ENCODE data around the gene SLC25A21. TPM values are rescaled to one million over a fixed set of nuclear protein-coding genes. Genes with fewer than 3 reads are reported as not detected.
"Not testable (repeated sequence)": the region's sequence is repeated elsewhere in the genome, so short reads cannot be mapped to it uniquely, and the experiment has no call there.

Gene SLC25A21
- total RNA-seq, 4 donors from 2014 or later: 0.82 to 11.1 TPM; not detected in 2

DNA sequence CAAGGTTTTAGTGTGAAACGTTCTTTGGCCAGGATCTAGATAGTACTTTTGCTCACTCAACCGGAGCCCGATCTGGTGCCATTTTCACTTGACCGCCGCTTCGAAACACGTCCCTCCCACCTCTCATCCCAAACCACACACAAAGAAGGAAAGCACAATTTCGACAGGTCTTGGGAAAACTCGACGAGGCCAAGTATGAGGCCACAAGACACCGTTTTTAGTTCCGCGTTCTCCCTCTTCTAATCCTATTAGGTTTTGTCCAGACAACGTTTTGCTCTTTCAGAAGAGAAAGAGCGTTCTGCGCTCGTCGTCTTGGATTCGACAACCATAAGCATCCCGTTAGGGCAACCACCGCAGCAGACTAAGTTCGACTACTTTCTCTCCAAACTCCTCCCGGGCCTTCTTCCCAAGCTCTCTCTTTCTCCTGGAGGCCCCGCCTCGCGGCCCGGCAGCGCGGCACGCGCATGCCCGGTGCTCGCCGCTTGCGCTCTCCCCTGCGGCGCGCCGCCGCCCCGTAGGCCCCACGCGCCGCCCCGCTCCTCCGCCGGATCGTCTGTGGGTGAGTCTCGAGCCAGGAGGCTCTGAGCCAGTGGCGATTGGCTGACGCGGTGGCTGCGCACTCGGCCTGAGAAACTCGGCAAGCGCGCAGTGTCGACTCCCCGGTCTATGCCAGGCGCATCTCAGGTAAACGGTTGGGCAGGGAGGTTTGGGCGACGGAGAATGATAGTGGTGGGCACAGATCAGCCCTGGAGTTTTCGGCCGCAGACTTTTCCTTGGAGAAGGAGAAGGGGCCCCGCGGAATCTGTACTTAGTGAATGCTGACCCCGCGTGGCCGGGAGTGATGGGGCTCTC is 25.2 kb upstream of the SLC25A21 start, which contains the start of gene MIPOL1:
MIPOL1 (plus strand) TSS at position 517 of the 852 bp plus-strand sequence. CDS start 49,952 bp downstream, outside the sequence.
- DNase-seq: peak; percentile 85
- Histone ChIP-seq H3K4me1 (peaks cover 0 to 14% (median 4%) of the 10 kb centered on the region in 4 donors), H3K9me3 (no peaks in the 10 kb centered on the region), H3K27ac (peak within 1 kb of the TSS; percentile 87 to 93 (median 89)), H3K36me3 (no peaks in the 10 kb centered on the region), H3K27me3 (no peaks in the 10 kb centered on the region), H3K4me3 (peak within 1 kb of the TSS; percentile 32 to 73 (median 58))
- in situ Hi-C loops (cut with MboI; ENCODE audit: low pct_ligation_motif_present in 1 of 4, low pct_unique_long_range_greater_than_20kb in 1 of 4, low sequenced_read_pairs in 3 of 4) (no loop called here), intact Hi-C loops (cut with DNase I; ENCODE audit: low total_unique reads) (no loop called here)
- 8 to 20% methylated on average over 17 to 69 of the region's 70 CpGs for WGBS, 2 donors (ENCODE audit: low coverage in 1 of 2)
- TF ChIP-seq POLR2AphosphoS5 (IDR thresholded peaks at IDR 0.05) (peak in 2 of 3 donors; percentile 59 to 67), EP300 (IDR thresholded peaks at IDR 0.05; ENCODE audit: low read depth) (no peak), POLR2A (IDR thresholded peaks at IDR 0.05) (peak; percentile 38)
- TF ChIP-seq, protein P1, sequence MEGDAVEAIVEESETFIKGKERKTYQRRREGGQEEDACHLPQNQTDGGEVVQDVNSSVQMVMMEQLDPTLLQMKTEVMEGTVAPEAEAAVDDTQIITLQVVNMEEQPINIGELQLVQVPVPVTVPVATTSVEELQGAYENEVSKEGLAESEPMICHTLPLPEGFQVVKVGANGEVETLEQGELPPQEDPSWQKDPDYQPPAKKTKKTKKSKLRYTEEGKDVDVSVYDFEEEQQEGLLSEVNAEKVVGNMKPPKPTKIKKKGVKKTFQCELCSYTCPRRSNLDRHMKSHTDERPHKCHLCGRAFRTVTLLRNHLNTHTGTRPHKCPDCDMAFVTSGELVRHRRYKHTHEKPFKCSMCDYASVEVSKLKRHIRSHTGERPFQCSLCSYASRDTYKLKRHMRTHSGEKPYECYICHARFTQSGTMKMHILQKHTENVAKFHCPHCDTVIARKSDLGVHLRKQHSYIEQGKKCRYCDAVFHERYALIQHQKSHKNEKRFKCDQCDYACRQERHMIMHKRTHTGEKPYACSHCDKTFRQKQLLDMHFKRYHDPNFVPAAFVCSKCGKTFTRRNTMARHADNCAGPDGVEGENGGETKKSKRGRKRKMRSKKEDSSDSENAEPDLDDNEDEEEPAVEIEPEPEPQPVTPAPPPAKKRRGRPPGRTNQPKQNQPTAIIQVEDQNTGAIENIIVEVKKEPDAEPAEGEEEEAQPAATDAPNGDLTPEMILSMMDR (IDR thresholded peaks at IDR 0.05): peak in 1 of 5 experiments; percentile 24

DNA sequence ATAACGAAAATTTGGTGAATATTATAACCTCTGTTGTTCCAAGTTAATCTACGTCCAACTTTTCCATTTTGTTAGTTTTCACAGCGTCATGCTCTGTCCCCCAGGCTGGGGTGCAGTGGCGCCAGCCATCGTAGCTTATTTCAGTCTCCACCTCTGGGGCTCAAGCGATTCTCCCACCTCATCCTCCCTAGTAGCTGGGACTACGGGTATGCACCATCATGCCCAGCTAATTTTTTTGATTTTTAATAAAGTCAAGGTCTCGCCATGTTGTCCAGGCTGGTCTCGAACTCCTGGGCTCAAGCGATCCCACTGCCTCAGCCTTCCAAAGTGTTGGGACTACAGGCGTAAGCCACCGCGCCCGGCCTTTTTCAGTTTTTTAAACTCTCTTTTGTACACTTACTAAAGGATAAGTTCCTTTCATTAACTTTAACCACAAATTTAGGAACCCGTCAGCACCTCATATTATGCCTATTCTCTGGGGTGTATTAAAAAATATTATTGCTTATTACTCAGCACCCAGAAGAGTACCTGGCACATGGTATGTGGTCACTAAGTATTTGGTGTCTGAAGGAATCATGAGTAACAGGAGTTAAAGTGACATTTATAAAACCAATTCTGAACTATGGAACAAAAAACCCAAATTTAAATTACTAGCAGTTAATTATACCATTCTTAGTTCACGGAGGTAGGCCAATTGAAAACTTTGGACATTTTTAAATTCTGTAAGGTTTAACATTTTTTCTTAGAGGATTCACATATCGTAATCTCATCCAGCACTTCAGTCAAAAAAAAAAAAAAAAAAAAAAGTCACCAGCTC is 24.4 kb upstream of the SLC25A21 start:
- WGBS, 2 donors (ENCODE audit: low coverage in 1 of 2): 78 to 87% methylated on average over 4 to 17 of the region's 17 CpGs
- intact Hi-C loops (cut with DNase I; ENCODE audit: low total_unique reads): no loop called here
- Histone ChIP-seq H3K27ac (peak overlapping the region; percentile 87 to 93 (median 89)), H3K4me3 (peak overlapping the region in 3 of 4 donors; percentile 55 to 73 (median 60)), H3K27me3 (no peaks in the 10 kb centered on the region), H3K4me1 (peaks cover 0 to 14% (median 4%) of the 10 kb centered on the region in 4 donors), H3K36me3 (no peaks in the 10 kb centered on the region), H3K9me3 (no peaks in the 10 kb centered on the region)
- DNase-seq: no peak
- TF ChIP-seq POLR2AphosphoS5 (IDR thresholded peaks at IDR 0.05): no peak
- TF ChIP-seq POLR2A (IDR thresholded peaks at IDR 0.05): no peak
- TF ChIP-seq, protein P1 (IDR thresholded peaks at IDR 0.05): no peak
- no peak for TF ChIP-seq EP300 (IDR thresholded peaks at IDR 0.05; ENCODE audit: low read depth)
- in situ Hi-C loops (cut with MboI; ENCODE audit: low pct_ligation_motif_present in 1 of 4, low pct_unique_long_range_greater_than_20kb in 1 of 4, low sequenced_read_pairs in 3 of 4): no loop called here

DNA sequence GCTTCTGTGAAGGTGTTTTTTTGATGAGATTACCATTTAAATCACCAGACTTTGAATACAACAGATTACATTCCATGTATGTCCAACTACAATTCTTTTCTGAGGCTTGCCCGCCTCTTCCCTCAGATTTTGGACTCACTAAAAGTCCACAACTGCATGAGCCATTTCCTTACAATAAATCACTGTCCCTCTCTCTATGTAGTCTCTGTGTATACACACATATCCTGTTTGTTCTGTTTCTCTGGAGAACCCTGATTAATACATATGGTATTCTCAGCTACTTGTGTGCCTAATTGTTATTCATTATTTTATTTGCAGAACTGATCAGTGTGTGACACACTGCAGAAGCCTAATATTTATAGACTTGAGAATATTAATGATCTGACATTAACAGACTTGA is 22.9 kb upstream of the SLC25A21 start:
- DNase-seq: no peak
- WGBS, 2 donors (ENCODE audit: low coverage in 1 of 2): 33 to 54% methylated on average over 1 of the region's 1 CpG
- Histone ChIP-seq H3K9me3 (no peaks in the 10 kb centered on the region), H3K36me3 (no peaks in the 10 kb centered on the region), H3K27ac (no peak overlapping the region), H3K27me3 (no peaks in the 10 kb centered on the region), H3K4me1 (peaks cover 0 to 14% (median 4%) of the 10 kb centered on the region in 4 donors), H3K4me3 (no peak overlapping the region)
- in situ Hi-C loops (cut with MboI; ENCODE audit: low pct_ligation_motif_present in 1 of 4, low pct_unique_long_range_greater_than_20kb in 1 of 4, low sequenced_read_pairs in 3 of 4) (no loop called here), intact Hi-C loops (cut with DNase I; ENCODE audit: low total_unique reads) (no loop called here)
- TF ChIP-seq EP300 (IDR thresholded peaks at IDR 0.05; ENCODE audit: low read depth): no peak
- TF ChIP-seq POLR2AphosphoS5 (IDR thresholded peaks at IDR 0.05): no peak
- TF ChIP-seq POLR2A (IDR thresholded peaks at IDR 0.05): no peak
- TF ChIP-seq, protein P1 (IDR thresholded peaks at IDR 0.05): no peak

DNA sequence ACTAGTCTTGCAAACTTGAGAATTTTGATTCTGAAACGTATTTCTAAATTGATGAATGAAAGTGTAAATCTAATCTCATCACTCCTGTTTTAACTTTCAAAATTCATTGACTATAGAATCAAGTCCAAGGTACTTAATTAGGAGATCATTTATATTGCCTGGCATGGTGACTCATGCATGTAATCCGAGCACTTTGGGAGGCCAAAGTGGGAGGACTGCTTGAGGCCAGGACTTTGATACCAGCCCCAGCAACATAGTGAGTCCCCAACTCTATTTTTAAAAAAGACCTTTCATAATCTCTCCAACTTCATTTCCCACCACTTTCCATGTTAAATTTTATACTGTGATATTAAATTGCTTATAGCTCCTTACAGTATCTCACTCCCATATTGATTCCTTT is 22.3 kb upstream of the SLC25A21 start:
- no peak overlapping the region for H3K27ac ChIP-seq
- WGBS, 2 donors (ENCODE audit: low coverage in 1 of 2): 68 to 88% methylated on average over 2 of the region's 2 CpGs
- in situ Hi-C loops (cut with MboI; ENCODE audit: low pct_ligation_motif_present in 1 of 4, low pct_unique_long_range_greater_than_20kb in 1 of 4, low sequenced_read_pairs in 3 of 4): no loop called here

DNA sequence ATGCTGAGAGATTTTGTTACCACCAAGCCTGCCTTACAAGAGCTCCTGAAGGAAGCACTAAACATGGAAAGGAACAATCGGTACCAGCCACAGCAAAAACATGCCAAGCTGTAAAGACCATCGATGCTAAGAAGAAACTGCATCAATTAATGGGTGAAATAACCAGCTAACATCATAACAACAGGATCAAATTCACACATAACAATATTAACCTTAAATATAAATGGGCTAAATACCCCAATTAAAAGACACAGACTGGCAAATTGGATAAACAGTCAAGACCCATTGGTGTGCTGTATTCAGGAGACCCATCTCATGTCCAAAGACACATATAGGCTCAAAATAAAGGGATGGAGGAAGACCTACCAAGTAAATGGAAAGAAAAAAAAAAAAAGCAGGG is 17.3 kb upstream of the SLC25A21 start:
- H3K4me1 ChIP-seq; H3K9me3 ChIP-seq; H3K27ac ChIP-seq; DNase-seq; H3K27me3 ChIP-seq; H3K36me3 ChIP-seq; in situ Hi-C loops (cut with MboI; ENCODE audit: low pct_ligation_motif_present in 1 of 4, low pct_unique_long_range_greater_than_20kb in 1 of 4, low sequenced_read_pairs in 3 of 4); H3K4me3 ChIP-seq; intact Hi-C loops (cut with DNase I; ENCODE audit: low total_unique reads): not testable (repeated sequence)
- 92 to 94% methylated on average over 2 of the region's 2 CpGs for WGBS, 2 donors (ENCODE audit: low coverage in 1 of 2)

More for the DNA sequence above, 22.3 kb upstream of the SLC25A21 start:
- Histone ChIP-seq H3K4me1 (peaks cover 0 to 14% (median 4%) of the 10 kb centered on the region in 4 donors), H3K9me3 (no peaks in the 10 kb centered on the region), H3K27me3 (no peaks in the 10 kb centered on the region), H3K36me3 (no peaks in the 10 kb centered on the region), H3K4me3 (no peak overlapping the region)
- no peak for DNase-seq
- intact Hi-C loops (cut with DNase I; ENCODE audit: low total_unique reads): no loop called here
- TF ChIP-seq, protein P1 (IDR thresholded peaks at IDR 0.05): no peak
- no peak for TF ChIP-seq POLR2A (IDR thresholded peaks at IDR 0.05)
- no peak for TF ChIP-seq EP300 (IDR thresholded peaks at IDR 0.05; ENCODE audit: low read depth)
- TF ChIP-seq POLR2AphosphoS5 (IDR thresholded peaks at IDR 0.05): no peak
